Loucy (cell line): ENCODE measurements around the gene RPL15.

Experiments used
- CTCF ChIP-seq: fragments of 200-600 bp; sonication (generic); conservative IDR thresholded peaks from 2 replicates; pipeline ENCODE4 v1.5.1; 2014; ENCODE audit warnings: mild to moderate bottlenecking, antibody characterized with exemption, low read length
- EZH2phosphoT487 ChIP-seq: fragments of 200-600 bp; IDR thresholded peaks from 2 replicates; pipeline ENCODE4 v1.6.1; 2018; ENCODE audit warnings: antibody characterized with exemption, mild to moderate bottlenecking, moderate library complexity, borderline replicate concordance

GRCh38 chr3:23916152-23916885 is 613 bp upstream of the RPL15 start:
- TF ChIP-seq CTCF: no peak
- no peak for TF ChIP-seq EZH2phosphoT487
